Fibroblast of skin of left quadriceps (primary cell): ENCODE results near the gene TNNT1.
"Not testable (repeated sequence)": the region's sequence is repeated elsewhere in the genome, so short reads cannot be mapped to it uniquely, and the experiment has no call there.

Experiments
- DNase-seq, 2 experiments: peaks; one replicate each; pipeline ENCODE4 v3.0.0-alpha.2; 2013; ENCODE audit warnings: low read depth in 2 of 2

The TNNT1 gene

GRCh38 chr19:55169136-55169535 lies 20.1 kb upstream of the TNNT1 start:
- DNase-seq: no peak

GRCh38 chr19:55166530-55167268 lies 17.7 kb upstream of the TNNT1 start, which contains the start of gene DNAAF3:
Gene DNAAF3, minus strand, starts transcription at chr19:55166613. Its CDS starts 200 bp downstream, at chr19:55166413.
- DNase-seq: peak; percentile 94 to 95

DNA sequence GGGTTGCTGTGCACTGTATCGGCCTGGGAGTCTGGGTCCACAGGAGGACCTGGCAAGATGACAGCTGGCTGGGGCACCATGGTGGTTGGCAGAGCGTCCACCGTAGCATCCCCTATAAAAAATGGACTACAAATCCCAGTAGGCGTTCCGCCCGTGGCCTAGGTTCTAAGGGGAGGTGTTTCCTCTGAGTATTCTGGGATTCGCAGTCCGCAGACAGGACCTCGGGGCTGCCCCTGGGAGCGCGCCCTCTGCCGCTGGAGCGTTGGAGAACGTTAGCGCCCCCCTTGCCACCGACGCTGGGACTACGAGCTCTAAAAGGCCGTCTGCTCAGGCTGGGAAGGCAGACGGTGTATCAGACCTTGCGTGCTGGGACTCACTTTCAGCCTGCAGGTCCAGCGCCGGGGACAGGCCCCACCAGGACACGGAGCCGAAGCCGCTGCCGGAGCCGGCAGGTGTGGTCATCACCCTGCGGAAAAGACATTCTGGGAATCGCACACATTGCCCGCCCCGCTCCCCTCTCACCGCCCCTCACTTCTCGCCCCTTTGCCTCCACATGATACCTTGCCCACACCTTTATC lies 17.0 kb upstream of the TNNT1 start:
- peak in 1 of 2 experiments; percentile 19 for DNase-seq

- DNase-seq: no peak
Observed at GRCh38 chr19:55161571-55162322, 12.7 kb upstream of the TNNT1 start.

DNA sequence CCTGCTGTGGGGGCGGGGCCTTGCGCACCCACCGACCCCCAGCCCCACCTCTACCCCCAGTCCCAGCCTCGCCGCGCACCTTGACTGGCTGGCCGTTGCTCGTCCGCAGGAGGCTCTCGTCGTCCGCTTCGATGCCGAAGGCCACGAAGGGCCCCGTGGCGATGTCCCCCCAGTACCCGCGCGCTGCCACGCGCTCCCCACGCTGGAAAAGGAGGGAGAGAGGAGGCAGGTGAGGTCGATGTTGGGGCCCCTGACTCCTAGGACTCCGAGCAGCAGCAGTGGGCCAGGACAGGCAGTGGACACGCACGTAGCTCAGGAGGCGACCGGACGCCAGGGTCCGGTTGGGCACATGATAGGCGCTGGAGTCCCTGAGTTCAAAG lies 12.0 kb upstream of the TNNT1 start:
- DNase-seq: no peak

- DNase-seq: peak; percentile 47 to 57
Observed at GRCh38 chr19:55160128-55160985, 11.4 kb upstream of the TNNT1 start.

DNA sequence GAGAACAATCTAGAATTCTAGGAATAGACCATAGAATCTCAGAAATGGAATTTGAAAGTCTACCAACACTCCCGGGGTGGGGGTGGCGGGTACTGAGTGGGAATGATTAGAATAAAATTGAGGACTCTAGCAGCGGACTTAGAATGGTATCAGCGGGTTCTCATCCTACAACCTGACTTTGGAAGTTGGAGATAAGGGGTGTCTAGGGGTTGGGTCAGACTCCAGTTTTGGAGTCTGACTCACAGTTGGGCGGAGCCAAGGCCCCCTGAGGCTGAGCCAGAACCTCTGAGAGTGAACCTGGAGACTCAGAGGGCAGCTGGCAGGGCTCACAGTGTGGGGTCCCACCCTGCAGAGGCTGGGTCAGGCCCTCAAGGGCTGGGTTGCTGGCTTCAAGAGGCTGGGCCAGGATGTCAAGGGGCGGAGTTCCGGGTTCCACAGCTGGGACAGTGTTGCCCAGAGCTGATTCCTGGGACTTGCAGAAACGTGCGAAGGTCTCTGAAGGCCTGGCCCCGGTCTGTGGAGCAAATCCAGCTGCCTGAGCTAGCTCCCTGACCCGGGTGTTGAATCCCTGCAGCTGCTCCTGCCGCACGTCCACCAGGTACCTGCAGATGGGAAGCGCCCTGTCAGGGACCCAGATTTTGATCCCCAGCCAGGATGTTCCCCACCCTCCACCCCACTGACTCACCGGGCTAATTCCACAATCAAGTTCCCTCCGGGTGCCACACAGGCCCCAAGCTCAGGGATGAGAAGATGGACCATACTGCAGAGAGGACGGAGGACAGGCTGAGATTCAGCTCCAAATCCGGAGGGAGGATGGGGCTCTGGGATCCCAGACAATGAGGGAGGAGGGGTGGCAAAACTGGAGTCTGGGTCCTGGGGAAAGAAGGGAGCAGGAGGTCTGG lies 10.1 kb upstream of the TNNT1 start:
- DNase-seq: no peak

GRCh38 chr19:55158423-55158822 lies 9.4 kb upstream of the TNNT1 start:
- no peak for DNase-seq

- no peak for DNase-seq
Observed at GRCh38 chr19:55157064-55157908, 8.3 kb upstream of the TNNT1 start, which contains the start of gene TNNI3. Gene TNNI3, minus strand, starts transcription at chr19:55157732. Its CDS starts 143 bp downstream, at chr19:55157589.

DNA sequence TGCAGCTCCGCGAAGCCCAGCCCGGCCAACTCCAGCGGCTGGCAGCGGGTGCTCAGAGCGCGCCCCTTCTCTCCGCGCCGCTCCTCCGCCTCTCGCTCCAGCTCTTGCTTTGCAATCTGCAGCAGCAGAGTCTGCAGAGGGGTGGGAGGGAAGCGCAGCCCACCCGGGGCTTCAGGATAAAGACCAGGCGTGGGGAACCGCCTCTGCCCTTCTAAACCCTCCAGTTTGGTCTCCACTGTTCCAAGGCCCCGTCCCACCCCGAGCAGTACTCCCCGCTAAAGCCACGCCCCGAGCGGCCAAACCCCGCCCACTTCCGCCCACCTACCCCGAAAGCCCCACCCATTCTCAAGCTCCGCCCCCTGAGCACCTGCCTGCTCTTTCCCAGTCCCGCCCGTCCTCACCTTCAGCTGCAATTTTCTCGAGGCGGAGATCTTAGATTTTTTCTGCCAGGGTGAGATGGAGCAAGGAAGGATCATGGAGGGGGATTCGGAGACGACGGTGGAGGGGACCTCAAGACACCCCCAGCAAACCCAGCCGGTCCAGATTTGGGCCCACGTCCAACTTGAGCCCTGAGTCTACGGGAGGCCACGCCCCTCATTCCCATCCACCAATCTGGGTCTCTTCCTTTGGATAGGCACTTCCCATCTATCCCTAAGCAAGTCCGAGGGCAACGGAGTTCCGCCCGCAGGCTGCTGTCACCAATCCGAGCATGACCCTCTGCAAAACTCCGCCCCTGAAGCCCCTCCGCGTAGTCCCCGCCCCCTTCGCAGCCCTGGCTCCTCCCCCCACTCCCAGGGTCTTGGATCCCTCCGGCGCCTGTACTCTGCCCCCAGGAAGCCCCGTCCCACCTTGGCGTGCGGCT lies 7.4 kb upstream of the TNNT1 start:
- no peak for DNase-seq

GRCh38 chr19:55155784-55156183 lies 6.8 kb upstream of the TNNT1 start:
- not testable (repeated sequence) for DNase-seq

DNA sequence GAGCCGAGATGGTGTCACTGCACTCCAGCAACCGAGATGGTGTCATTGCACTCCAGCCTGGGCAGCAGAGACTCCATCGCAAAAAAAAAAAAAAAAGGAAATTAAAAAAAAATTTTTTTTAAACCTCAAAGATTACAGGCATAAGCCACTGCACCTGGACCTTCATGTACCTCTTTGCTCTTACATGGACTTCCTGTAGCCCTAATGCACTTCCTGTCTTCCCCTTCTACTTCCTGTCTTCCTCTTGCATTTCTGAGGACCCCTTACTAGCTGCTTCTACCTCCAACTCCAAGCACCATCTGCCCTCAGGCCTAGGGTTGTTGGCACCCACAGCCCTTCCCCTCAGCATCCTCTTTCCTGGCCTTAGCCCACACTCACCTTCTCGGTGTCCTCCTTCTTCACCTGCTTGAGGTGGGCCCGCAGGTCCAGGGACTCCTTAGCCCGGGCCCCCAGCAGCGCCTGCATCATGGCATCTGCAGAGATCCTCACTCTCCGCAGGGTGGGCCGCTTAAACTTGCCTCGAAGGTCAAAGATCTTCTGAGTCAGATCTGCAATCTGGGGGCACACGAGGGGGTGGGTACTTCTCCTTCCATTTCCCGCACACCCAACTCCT lies 4.8 kb upstream of the TNNT1 start:
- DNase-seq: no peak

DNA sequence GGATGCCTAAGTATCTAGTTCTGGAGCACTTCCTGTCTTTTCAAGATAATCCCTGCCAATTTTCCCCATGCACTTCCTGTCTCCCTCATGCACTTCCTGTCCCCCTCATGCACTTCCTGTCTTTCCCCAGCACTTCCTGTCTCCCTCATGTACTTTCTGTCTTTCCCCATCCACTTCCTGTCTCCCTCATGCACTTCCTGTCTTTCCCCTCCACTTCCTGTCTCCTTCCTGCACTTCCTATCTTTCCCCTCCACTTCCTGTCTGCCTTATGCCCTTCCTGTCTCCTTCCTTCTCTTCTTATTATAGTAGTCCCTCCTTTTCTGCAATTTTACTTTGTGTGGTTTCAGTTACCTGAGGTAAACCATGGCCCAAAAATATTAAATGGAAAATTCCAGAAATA lies 3.0 kb upstream of the TNNT1 start:
- no peak for DNase-seq

GRCh38 chr19:55147545-55148251 lies 1.3 kb downstream of the TNNT1 start:
- DNase-seq: no peak

DNA sequence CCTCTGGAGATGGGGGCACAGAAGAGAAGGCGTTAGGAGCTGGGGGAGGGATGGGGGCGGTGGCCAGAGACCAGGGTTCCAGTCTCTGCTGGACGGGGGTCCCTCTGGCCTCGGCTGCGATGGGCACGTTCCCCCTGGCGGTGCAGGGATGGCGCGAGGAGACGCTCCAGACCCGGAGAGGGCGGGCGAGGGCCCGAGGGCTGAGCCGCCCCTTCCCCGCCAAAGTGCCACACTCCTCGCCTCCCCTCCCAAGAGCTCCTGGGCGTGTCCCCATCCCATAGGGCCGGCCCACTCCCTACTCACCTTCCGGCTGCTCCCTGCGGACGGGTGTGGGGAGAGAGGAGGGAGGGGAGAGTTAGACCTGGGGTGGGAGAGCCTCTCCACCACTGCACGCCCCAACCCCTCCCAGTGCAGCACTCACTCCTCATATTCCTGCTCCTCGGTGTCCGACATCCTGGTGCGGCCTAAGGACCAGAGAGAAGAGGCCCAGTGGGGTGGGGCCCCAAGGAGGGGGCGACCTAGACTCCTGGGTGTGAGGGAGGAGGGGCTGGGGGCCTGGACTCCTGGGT lies 2.2 kb downstream of the TNNT1 start:
- DNase-seq: no peak

GRCh38 chr19:55146078-55146704 lies 2.8 kb downstream of the TNNT1 start:
- no peak for DNase-seq

- no peak for DNase-seq
Observed at GRCh38 chr19:55145232-55145631, 3.8 kb downstream of the TNNT1 start.
